Non-pigmented ciliary epithelial cell (primary cell): ENCODE data around the gene PSMC3IP.

Experiments used
- DNase-seq: peaks from one replicate; pipeline ENCODE4 v3.0.0-alpha.2; 2010; ENCODE audit warnings: low read depth

PSMC3IP gene

DNA sequence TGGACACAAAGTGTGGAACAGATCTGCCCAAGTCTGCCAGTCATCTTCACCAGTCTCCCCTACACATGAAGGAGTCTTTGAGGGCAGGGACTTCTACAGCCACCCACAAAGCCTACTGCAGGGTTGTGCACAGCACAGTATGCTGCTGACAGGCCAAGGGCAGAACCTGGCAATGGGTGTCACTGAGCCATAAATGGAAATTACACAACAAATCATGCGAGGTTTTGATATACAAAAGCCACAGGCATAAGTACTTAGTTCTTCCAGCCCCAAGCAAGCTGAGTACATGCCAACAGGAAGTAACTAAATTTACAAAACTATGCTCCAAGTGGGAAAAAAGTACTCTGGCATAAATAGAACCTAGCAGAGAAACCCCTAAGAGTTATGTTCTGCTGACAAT is 7.8 kb upstream of the PSMC3IP start:
- DNase-seq, result no peak

DNA sequence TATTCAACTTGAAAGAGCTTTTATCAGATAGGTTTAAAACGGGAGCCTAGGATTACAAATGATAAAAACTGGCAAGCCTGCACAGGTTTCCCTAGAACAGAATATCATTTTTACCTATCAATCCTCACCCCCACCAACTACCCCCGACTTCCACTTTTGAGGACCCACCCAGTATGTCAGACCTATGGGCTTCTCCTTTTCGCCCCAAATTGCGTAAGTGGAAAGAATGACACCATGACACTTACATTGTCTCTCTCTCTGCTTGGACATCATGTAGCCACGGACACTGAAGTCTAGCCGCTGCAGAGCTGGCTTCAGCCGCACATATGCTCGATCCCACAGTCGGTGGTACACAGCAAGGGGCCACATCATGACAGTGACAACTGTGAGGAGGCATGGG is 7.4 kb upstream of the PSMC3IP start:
- DNase-seq, result no peak

DNA sequence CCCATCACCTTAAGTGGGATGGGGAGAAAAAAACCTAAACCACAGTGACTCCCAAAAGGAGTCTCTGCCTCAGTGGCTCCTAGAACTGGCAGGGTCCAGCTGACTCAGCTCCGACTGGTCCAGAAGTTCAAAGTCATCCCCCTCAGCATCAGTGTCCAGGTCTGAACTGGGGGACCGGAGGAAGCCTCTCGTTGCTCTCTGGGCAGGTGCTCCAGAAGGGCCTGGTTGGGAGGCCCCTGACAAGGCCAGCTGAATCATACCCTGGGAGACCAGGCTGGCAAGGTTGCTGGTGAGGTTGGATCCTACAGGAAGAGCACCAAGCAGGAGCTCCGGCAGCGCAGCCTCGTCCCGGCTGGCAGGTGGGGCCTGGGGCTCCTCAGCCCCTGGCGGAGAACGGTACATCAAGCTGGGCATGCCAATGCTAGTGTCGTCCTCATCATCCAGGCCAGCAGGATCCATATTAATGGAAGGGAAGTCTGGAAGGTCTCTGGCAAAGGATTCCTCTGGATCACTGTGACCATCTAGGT is 4.3 kb upstream of the PSMC3IP start:
- DNase-seq, result no peak

DNA sequence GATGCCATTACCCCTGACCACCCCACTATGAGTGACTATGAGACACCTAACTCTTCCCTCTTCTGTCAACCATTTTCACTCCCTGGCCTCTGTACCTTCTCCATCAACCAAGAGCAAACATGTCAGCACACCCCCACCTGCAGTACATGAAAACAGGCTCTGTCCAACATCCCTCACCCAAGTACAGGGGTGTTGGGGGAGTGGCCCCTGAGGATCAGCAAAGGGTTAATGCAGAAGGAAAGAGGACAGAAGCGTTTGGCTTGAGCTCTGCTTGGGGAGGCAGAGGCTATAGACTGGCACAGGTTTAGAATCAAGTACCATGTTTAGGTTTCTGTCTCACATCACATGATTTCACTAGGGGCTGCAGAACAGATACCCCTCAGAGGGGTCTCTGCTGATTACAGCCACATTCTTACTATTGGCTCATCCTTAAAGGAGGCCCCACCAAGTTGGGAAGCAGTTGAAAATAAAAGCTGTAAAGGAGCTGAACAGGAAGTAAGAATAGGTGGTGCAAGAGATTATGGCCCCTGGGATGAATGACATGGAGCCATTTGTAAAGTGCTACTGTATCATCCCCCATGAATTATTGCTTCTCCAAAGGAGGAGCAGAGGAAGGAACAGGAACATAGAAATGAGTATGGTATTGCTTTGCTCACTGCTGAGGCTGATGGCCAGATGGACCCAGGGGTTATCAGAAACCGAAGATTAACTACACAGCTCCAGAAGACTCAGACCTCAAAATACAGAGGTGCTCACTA is 2.4 kb upstream of the PSMC3IP start:
- DNase-seq, result no peak

DNA sequence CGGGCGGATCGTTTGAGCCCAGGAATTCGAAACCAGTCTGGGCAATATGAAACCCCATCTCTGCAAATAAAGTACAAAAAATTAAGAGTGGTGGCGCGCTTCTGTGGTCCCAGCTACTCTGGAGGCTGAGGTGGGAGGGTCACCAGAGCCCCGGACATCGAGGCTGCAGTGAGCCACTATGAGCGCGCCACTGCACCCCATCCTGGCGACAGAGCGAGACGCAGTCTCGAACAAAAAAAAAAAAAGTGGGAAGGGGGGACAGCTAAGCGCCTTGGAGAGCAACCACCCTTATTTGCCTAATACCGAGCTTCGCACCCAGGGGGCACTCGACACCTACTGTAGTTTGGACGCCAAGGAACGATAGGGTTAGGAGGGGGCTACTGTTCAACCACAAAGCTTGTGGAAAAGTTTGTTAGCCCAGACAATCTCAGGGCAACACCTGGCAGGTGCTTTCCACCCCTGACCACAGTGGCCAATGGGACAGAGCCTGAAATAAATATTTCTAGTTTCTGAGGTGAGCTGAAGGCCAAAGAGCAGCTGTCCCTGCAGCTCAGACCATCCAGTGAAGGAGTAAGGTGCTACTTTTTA is 847 bp upstream of the PSMC3IP start:
- DNase-seq, result no peak

DNA sequence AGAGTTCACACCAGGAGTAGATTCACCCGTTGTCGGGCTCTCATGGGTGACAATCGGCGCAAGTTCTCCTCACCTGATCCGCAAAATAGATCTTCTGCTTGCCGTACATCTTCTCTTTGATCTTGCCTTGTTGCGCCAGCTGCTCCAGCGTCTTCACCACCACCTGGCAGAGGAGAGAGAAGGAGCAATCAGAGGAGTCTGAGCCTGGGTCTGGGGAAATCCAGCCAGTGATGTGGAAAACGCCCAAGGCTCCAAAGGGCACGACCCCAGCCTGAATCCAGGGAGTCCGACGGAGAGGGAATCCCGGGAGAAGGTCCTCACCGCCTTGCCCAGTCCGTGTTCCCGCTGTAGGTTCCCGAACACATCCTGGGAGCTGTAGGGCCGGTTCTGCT is 393 bp downstream of the PSMC3IP start:
- DNase-seq, result no peak

DNA sequence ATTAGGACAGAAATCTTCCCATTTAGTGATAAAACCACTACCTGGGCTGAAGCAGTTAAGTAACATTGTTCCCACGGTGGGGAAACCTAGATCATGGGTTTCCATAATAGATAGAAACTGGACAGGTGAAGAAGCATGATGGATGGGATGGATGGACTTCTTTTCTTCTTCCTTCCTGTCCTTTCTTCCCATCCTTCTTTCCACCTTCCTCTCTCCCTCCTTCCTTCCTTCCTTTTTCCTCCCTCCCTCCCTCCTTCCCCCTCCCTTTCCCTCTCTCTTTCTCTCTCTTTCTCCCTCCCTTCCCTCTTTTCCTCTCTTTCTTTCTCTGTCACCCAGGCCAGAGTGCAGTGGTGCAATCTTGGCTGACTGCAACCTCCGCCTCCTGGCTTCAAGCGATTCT is 3.1 kb downstream of the PSMC3IP start:
- no peak for DNase-seq

DNA sequence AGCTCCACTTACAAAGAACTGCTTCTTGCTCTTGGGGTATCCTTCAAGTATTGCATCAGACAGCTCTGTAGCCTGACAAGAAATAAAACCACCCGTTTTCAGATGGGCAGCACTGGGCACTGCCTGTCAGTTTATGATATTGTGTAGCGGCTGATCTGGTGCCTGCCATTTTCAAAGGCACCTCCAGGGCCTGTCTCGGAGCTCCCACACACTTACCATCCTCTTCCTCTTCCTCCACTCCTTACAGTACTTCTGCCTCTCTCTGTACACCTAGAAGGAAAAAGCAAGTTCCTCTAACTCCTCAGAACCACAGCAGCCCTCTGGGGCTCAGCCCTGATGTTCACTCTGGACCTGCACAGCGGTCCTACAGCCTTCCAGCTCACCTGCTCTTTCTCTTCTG is 4.4 kb downstream of the PSMC3IP start:
- DNase-seq, result no peak

DNA sequence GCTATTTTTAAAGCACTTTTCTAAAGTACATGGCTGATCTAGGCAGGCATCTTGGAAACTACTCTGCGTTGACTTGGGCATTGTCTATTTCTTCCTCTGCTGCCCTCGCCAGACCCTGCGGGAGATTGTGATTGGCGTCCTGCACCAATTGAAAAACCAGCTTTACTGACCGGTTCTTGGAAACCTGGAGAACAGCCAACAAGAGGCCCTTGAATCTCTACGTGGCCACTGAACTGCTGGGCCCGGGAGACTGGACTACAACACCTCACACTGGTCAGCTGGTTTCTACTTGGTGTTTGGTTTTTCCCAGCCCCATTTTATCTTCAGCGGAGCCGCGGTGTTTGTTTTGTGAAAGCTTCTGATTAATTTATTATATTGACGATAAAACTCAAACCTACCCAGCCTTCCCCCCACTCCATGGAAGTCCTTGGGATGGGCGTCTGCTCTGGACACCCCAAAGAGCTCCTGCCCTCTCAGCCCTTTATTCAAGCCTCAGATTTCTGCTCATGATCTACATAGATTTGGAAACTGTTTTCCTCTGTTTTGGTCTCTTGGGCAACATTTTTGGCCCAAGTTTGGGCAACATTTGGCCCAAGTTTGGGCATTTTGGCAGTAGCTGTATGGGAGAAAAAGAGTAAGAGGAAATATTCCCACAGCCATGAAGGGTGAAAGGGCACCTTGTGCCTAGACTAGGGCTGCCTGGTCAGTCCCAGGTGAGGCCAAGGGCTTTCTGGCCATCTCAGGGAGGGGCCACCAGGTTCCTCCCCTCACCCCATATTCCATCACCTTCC is 5.9 kb downstream of the PSMC3IP start:
- DNase-seq, result no peak

DNA sequence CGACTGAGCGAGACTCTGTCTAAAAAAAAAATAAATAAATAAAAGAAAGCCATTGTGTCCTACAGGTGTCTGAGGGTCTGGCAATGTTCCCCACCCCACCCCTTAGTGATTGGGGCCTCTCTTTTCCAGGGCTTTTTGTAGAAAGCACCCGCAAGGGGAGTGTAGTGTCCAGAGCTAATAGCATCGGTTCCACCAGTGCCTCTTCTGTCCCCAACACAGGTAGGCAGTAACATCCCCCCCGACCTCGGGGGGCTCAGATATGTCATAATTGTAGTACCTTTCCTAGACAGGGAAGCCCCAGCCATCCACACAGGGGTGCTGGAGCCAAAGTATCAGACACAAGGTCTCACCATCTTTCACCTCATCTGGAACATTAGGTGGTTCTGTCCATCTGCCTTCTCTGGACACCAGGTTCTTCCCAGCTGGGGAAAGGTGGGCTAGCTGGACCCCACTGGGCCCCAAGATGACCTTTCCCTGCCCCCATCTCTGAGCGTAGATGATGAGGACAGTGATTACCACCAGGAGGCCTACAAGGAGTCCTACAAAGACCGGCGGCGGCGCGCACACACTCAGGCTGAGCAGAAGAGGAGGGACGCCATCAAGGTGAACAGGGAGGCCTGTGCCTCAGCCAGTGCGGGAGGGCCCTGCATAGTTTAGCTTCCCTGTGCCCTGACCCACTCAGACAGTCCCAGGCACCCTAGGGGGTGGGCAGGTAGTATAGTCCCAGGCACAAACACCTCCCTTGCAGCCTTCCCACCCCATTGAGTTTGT is 9.0 kb downstream of the PSMC3IP start:
- DNase-seq, result no peak

DNA sequence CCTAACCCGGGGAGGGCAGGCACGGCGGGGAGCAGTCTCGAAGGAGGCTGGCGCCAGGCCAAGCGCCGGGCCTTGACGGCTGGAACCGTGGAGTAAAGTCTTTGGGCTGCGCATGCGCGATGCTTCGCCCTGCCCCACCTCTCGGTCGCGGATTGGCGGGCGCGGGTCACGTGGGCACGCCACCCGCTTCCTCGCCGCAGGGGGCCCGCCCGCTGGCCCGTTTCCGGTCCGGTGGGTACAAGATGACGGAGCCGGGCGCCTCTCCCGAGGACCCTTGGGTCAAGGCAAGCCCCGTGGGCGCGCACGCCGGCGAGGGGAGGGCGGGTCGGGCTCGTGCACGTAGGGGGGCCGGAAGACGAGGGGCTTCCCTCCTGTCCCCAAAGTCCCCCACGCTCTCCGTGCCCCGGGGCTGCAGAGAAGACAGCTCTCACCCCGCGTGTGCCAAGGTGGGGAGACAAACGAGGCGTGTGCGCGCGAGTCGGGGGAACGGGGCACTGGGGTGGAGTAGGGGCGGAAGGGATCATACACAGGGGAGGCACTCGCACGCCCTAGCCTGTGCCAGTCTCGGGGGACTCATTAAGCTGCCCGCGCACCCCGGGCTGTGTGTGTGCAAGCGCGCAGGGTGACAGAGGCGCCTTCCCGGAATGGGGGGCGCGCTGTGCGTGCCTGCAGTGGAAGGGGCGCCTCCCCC is 10.5 kb downstream of the PSMC3IP start, which contains the start of gene MLX:
TSS of gene MLX (plus strand) at position 218 of the 691 bp plus-strand sequence. CDS start at position 243, 25 bp downstream.
- DNase-seq, result peak; percentile 22

DNA sequence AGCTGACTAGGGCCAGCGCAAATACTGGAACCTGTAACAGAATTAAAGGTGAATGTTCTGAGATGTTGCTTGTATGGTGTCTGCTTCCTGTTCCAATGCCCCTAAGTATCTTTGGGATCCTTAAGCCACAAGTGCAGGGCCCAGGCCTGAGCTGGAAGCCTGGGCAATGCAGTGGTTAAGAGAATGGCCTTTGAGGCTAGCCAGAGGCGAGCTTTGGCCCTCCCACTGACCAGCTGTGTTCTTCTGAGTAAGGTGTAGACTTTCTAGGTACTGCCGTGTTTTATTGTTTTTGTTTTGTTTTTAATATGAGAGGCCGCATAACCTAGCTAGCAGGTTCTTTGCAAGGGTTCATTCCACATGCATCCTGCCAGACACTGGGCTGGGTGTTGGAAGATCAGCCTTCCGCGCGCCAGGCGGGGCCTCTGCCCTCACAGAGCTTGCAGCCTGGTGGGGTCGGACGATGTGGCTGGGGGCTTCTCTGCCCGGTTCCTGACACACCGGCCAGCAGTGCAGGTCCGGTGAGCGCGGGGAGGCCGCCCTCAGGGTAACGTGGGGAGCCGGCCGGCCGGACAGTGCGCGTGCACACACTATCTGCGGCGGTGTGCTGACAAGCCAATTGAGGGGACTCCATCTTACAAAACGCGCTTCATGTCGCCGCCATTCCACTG is 11.2 kb downstream of the PSMC3IP start:
- DNase-seq, result no peak

DNA sequence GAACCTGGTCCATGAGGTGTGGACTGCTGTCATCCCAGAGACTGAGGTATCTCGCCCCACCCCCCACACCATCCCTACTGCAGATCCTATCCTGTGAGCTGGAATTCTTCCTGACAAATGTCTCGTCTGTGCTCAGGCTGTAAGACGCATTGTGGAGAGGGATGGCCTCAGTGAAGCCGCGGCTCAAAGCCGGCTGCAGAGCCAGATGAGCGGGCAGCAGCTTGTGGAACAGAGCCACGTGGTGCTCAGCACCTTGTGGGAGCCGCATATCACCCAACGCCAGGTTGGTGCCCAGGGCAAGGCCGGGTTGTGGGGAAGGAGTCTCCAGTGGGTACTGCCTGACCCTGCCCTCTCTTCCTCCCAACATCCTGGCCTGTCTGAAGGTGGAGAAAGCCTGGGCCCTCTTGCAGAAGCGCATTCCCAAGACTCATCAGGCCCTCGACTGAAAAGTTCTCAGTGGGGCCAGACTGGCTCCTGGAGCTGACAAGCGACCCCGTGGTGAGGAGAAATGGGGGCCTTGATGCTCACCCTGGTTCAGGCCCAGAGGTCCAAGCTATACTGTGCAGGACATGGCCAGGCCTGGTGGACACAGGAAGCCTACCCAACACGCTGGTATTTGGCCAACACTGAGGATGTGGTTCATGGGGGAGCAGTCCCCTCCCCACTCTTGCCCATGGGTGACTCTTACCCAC is 11.9 kb downstream of the PSMC3IP start:
- DNase-seq, result no peak

DNA sequence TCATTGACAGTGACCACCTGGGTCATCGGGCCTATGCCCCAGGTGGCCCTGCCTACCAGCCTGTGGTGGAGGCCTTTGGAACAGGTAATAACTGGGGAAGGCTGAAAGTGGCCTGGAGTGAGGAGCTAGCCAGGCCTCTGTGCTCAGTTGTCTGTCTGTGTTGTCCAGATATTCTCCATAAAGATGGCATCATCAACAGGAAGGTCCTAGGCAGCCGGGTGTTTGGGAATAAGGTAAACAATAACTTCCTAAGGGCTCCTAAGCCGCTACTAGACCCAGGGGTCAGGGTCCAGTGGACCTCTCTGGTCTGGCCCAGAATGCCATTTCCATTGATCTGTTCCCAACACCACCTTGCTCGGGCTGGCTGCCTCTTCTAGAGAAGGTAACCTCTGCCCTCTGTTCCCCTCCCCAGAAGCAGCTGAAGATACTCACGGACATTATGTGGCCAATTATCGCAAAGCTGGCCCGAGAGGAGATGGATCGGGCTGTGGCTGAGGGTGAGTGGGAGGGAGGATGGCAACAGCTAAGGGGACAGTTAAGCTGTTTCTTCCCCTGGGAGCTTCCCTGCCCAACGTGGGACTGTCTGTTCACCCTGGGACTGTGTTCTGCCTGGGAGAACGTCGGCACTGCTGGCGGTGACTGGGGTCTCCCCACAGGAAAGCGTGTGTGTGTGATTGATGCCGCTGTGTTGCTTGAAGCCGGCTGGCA is 12.6 kb downstream of the PSMC3IP start:
- DNase-seq, result no peak

DNA sequence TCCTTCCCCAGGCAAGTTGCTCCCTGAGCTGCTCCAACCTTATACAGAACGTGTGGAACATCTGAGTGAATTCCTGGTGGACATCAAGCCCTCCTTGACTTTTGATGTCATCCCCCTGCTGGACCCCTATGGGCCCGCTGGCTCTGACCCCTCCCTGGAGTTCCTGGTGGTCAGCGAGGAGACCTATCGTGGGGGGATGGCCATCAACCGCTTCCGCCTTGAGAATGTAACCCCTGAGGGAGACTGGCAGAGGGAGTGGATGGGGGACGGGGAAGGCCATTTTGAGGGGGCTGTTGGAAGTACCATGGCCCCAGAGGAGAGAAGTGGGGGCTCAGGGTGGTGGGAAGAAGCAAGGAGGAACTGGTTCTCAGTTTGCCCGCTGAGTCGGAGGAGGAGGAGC is 13.6 kb downstream of the PSMC3IP start:
- DNase-seq, result no peak

DNA sequence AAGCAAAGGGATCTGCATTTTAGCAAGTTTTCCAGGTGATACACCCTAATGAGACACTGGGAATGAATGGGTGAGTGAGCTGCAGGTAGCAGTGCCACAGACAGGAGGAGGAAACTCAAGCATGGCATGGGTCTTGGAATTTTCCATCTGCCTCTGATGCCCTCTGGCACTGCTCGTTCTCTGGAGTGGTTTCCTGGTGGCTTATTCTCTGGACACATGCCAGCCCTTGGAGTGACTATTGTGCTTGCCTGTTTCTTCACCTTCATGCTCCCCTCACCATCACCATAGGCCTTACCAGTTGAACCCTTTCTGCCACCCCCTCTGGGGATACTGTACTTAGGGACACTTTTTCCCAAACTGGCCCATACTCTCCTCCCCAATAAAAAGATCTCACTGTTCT is 14.0 kb downstream of the PSMC3IP start:
- DNase-seq, result no peak

DNA sequence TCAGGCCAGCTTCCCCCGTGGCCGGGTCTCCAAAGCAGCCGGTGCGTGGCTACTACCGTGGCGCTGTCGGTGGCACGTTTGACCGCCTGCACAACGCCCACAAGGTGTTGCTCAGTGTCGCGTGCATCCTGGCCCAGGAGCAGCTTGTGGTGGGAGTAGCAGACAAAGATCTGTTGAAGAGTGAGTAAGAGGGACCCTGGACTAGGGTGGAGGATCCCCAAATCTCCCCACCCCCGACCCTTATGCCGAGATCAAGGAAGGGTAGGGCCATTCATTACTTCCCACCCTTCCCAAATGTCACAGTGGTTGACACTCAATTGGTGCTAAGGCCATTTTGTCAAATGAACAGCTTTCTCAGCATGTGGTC is 14.4 kb downstream of the PSMC3IP start:
- no peak for DNase-seq

DNA sequence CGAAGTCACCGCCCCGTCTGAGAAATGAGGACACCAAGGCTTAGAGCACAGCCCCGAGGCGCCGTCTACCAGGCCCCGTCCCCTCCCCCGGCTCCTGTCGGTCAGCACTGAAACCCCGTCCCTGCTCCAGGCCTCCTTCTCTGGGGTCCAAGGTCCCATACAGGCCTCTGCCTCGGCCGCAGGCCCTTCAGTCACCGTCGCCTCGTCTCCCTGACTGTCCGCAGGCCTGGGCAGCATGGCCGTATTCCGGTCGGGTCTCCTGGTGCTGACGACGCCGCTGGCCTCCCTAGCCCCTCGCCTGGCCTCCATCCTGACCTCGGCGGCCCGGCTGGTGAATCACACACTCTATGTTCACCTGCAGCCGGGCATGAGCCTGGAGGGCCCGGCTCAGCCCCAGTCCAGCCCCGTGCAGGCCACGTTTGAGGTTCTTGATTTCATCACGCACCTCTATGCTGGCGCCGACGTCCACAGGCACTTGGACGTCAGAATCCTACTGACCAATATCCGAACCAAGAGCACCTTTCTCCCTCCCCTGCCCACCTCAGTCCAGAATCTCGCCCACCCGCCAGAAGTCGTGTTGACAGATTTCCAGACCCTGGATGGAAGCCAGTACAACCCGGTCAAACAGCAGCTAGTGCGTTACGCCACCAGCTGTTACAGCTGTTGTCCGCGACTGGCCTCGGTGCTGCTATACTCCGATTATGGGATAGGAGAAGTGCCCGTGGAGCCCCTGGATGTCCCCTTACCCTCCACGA is 15.0 kb downstream of the PSMC3IP start:
- no peak for DNase-seq

DNA sequence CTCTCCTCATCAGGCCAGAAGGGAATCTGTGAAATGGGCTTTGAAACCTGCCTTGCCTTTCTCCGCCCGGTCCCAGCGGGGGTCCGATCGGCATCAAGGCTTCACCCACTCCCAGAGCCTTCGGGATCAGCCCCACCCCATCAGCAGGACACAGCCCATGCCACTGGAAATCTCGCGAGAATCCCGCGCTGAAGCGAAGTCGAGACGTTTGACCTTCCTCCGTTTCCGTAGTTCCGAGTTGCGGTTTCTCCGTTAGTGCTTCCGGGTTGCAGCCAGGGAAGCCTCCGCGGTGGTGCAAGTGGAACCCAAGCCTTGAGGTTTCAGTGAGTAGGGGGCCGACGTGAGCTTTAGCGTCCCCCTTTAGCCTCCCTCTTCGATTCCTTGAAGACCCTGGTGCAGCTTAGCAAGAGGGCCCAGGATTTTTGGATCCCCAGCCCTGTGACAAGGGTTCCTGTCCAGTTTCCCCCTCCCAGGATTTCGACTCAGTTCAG is 15.6 kb downstream of the PSMC3IP start, which contains the start of gene COASY:
TSS of gene COASY (plus strand) at position 252 of the 491 bp plus-strand sequence. CDS start 475 bp downstream, outside the sequence.
- DNase-seq, result peak; percentile 91
